Activated CD8-positive, alpha-beta memory T cell treated with anti-CD3 and anti-CD28 coated beads for 4 hours (primary cell): ENCODE results near the gene RBL2.
"Not testable (repeated sequence)": the region's sequence is repeated elsewhere in the genome, so short reads cannot be mapped to it uniquely, and the experiment has no call there.

Experiments
- DNase-seq, 2 donors: peaks; one replicate each; pipeline ENCODE4 v3.0.0-alpha.2; 2020; ENCODE audit warnings: low read depth in 2 of 2

RBL2 gene

DNA sequence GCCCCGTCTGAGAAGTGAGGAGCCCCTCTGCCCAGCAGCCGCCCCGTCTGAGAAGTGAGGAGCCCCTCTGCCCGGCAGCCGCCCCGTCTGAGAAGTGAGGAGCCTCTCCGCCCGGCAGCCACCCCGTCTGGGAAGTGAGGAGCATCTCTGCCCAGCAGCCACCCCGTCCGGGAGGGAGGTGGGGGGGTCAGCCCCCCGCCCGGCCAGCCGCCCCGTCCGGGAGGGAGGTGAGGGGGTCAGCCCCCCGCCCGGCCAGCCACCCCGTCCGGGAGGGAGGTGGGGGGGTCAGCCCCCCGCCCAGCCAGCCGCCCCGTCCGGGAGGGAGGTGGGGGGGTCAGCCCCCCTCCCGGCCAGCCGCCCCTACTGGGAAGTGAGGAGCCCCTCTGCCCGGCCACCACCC is 105.1 kb downstream of the RBL2 start:
- DNase-seq, result not testable (repeated sequence)

DNA sequence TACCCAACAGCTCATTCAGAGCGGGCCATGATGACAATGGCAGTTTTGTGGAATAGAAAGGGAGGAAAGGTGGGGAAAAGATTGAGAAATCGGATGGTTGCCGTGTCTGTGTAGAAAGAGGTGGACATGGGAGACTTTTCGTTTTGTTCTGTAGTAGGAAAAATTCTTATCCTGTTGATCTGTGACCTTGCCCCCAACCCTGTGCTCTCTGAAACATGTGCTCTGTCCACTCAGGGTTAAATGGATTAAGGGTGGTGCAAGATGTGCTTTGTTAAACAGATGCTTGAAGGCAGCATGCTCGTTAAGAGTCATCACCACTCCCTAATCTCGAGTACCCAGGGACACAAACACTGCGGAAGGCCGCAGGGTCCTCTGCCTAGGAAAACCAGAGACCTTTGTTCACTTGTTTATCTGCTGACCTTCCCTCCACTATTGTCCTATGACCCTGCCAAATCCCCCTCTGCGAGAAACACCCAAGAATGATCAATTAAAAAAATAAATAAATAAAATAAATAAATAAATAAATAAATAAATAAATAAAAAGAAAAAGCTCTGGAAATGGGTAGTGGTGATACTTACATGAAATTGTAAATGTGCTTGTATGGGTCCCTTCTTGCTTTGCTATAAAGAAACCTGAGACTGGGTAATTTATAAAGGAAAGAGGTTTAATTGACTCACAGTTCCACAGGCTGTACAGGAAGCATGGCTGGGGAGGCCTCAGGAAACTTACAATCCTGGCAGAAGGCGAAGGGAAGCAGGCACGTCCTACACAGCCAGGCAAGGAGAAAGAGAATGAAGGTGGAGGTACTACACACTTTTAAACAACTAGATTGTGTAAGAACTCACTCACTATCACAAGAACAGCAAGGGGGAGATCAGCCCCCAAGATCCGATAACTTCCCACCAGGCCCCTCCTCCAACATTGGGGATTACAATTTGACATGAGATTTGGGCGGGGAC is 105.8 kb downstream of the RBL2 start:
- DNase-seq, result not testable (repeated sequence)
